ENCODE data around the gene MND1.
"Not testable (repeated sequence)": the region's sequence is repeated elsewhere in the genome, so short reads cannot be mapped to it uniquely, and the experiment has no call there.

MND1 gene

GRCh38 chr4:153408932-153409331, 64.4 kb downstream of the MND1 start:
- DNase-seq, result no peak

- DNase-seq, result no peak
Measured at GRCh38 chr4:153409412-153409811, 64.9 kb downstream of the MND1 start.

GRCh38 chr4:153409924-153410501, 65.5 kb downstream of the MND1 start:
- DNase-seq, result no peak

- DNase-seq, result no peak
Measured at GRCh38 chr4:153413842-153414241, 69.4 kb downstream of the MND1 start.

GRCh38 chr4:153416456-153416855, 72.0 kb downstream of the MND1 start:
- not testable (repeated sequence) for DNase-seq

- DNase-seq, result no peak
Measured at GRCh38 chr4:153418121-153418520, 73.6 kb downstream of the MND1 start.

- DNase-seq, result no peak
Measured at GRCh38 chr4:153418558-153418957, 74.1 kb downstream of the MND1 start.

GRCh38 chr4:153419029-153419428, 74.5 kb downstream of the MND1 start:
- DNase-seq, result no peak

- no peak for DNase-seq
Measured at GRCh38 chr4:153419673-153420278, 75.3 kb downstream of the MND1 start.

- DNase-seq, result no peak
Measured at GRCh38 chr4:153420361-153420760, 75.9 kb downstream of the MND1 start.

- DNase-seq, result no peak
Measured at GRCh38 chr4:153421941-153422340, 77.5 kb downstream of the MND1 start.

GRCh38 chr4:153426207-153426885, 81.9 kb downstream of the MND1 start:
- DNase-seq, result no peak

- DNase-seq, result no peak
Measured at GRCh38 chr4:153427363-153428071, 83.0 kb downstream of the MND1 start.

GRCh38 chr4:153428941-153429475, 84.5 kb downstream of the MND1 start:
- DNase-seq, result no peak

GRCh38 chr4:153432965-153433753, 88.7 kb downstream of the MND1 start:
- DNase-seq, result no peak

- no peak for DNase-seq
Measured at GRCh38 chr4:153433754-153434105, 89.2 kb downstream of the MND1 start.

- DNase-seq, result no peak
Measured at GRCh38 chr4:153434190-153434589, 89.7 kb downstream of the MND1 start.

GRCh38 chr4:153438916-153439756, 94.6 kb downstream of the MND1 start:
- no peak for DNase-seq

- no peak for DNase-seq
Measured at GRCh38 chr4:153439831-153440230, 95.3 kb downstream of the MND1 start.

- no peak for DNase-seq
Measured at GRCh38 chr4:153440475-153440874, 96.0 kb downstream of the MND1 start.

GRCh38 chr4:153447175-153447905, 102.9 kb downstream of the MND1 start:
- DNase-seq, result no peak

All from NCI-H187 (cell line).